ENCODE data around the gene ARSB. TPM values are rescaled to one million over a fixed set of nuclear protein-coding genes. Genes with fewer than 3 reads are reported as not detected.
"Not testable (repeated sequence)": the region's sequence is repeated elsewhere in the genome, so short reads cannot be mapped to it uniquely, and the experiment has no call there.

ARSB gene
- total RNA-seq, 1 experiment from 2014 or later: 11.7 TPM

- no peak for DNase-seq (ENCODE audit: low read depth)
These were observed 12.0 kb upstream of the ARSB start for GRCh38 chr5:78997090-78997489.

- DNase-seq (ENCODE audit: low read depth): no peak
These were observed 10.5 kb upstream of the ARSB start for GRCh38 chr5:78995521-78996007.

GRCh38 chr5:78993165-78993564 lies 8.1 kb upstream of the ARSB start:
- DNase-seq (ENCODE audit: low read depth): no peak

GRCh38 chr5:78992146-78992545 lies 7.0 kb upstream of the ARSB start:
- no peak for DNase-seq (ENCODE audit: low read depth)

GRCh38 chr5:78989080-78989479 lies 4.0 kb upstream of the ARSB start:
- no peak for DNase-seq (ENCODE audit: low read depth)

- peak; percentile 76 for DNase-seq (ENCODE audit: low read depth)
These were observed 664 bp upstream of the ARSB start for GRCh38 chr5:78985725-78986223.

- peak; percentile 87 for DNase-seq (ENCODE audit: low read depth)
These were observed 533 bp downstream of the ARSB start for GRCh38 chr5:78984439-78985115.

- peak; percentile 17 for DNase-seq (ENCODE audit: low read depth)
These were observed 1.3 kb downstream of the ARSB start for GRCh38 chr5:78983601-78984438.

GRCh38 chr5:78983194-78983593 lies 1.9 kb downstream of the ARSB start:
- DNase-seq (ENCODE audit: low read depth): not testable (repeated sequence)

GRCh38 chr5:78979909-78980308 lies 5.2 kb downstream of the ARSB start:
- no peak for DNase-seq (ENCODE audit: low read depth)

- no peak for DNase-seq (ENCODE audit: low read depth)
These were observed 5.9 kb downstream of the ARSB start for GRCh38 chr5:78979117-78979742.

GRCh38 chr5:78975035-78975434 lies 10.1 kb downstream of the ARSB start:
- no peak for DNase-seq (ENCODE audit: low read depth)

GRCh38 chr5:78974601-78975000 lies 10.5 kb downstream of the ARSB start:
- DNase-seq (ENCODE audit: low read depth): no peak

- no peak for DNase-seq (ENCODE audit: low read depth)
These were observed 11.1 kb downstream of the ARSB start for GRCh38 chr5:78974011-78974410.

GRCh38 chr5:78972654-78973428 lies 12.3 kb downstream of the ARSB start:
- DNase-seq (ENCODE audit: low read depth): no peak

- no peak for DNase-seq (ENCODE audit: low read depth)
These were observed 13.1 kb downstream of the ARSB start for GRCh38 chr5:78971998-78972397.

- no peak for DNase-seq (ENCODE audit: low read depth)
These were observed 16.3 kb downstream of the ARSB start for GRCh38 chr5:78968781-78969180.

GRCh38 chr5:78964889-78965288 lies 20.2 kb downstream of the ARSB start:
- DNase-seq (ENCODE audit: low read depth): peak; percentile 46

- no peak for DNase-seq (ENCODE audit: low read depth)
These were observed 23.4 kb downstream of the ARSB start for GRCh38 chr5:78961743-78962142.

- no peak for DNase-seq (ENCODE audit: low read depth)
These were observed 25.3 kb downstream of the ARSB start for GRCh38 chr5:78959767-78960166.
